HG03280 (cell line): ENCODE data around the gene SLC6A17.

Source experiments
- ATAC-seq: cut with Tn5 transposase; IDR thresholded peaks from one replicate; pipeline ENCODE4 v1.9.1; 2021; ENCODE audit warnings: mild to moderate bottlenecking, moderate library complexity; ENCODE audit not compliant: unreplicated experiment

The SLC6A17 gene

GRCh38 chr1:110150330-110151174 lies at the start of gene SLC6A17:
TSS of gene SLC6A17 (plus strand) at chr1:110150494. CDS start at chr1:110166930, 16,436 bp downstream.
- no peak for ATAC-seq

GRCh38 chr1:110102081-110102480 lies 48.2 kb upstream of the SLC6A17 start:
- ATAC-seq, result no peak

- ATAC-seq, result peak; percentile 55
Measured at GRCh38 chr1:110106013-110106941, 44.0 kb upstream of the SLC6A17 start.

GRCh38 chr1:110107867-110108469 lies 42.3 kb upstream of the SLC6A17 start:
- ATAC-seq, result no peak

GRCh38 chr1:110111081-110111480 lies 39.2 kb upstream of the SLC6A17 start:
- ATAC-seq, result no peak

DNA sequence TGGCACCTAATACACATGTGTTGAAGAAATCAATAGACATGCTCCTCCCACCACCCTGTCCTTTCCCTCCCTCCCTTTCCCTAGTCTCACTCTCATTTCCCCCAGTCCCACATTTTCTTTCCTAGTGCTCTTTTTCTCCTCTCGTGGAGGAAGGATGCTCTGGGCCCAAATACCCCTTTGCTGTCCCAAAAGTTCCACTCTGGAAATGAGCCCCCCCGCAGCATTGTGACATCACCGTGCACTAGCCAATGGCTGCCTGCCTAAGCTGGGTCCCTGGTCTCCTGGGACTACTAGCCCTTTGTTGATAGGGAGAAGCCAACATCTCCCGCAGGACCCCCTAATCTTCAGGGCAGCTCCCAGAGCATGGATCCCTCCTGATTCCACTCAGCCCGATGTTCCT lies 38.2 kb upstream of the SLC6A17 start, which contains the start of gene UBL4B:
TSS of gene UBL4B (plus strand) at position 301 of the 400 bp plus-strand sequence. CDS start at position 393, 92 bp downstream.
- ATAC-seq, result no peak

- no peak for ATAC-seq
Measured at GRCh38 chr1:110112656-110113055, 37.6 kb upstream of the SLC6A17 start.

DNA sequence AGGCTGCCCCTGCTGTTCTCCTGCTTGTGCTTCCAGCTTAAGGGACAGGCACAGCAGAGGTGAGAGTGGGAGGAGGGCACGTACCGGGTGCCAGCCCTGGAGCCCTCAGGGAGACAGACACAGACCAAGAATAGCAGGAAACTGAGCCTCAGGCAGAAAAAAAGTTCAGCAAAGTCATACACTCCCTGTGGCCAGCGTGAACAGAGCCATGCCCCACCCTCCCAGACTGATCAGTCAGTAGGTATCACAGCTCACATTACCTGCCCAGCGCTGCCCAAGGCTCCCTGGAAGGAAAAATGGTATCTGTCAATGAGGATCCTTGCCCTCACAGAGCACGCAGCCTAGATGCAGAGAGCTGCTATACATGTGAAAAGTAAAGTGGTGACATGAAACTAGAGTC lies 36.7 kb upstream of the SLC6A17 start:
- no peak for ATAC-seq

- ATAC-seq, result no peak
Measured at GRCh38 chr1:110114173-110114572, 36.1 kb upstream of the SLC6A17 start.

DNA sequence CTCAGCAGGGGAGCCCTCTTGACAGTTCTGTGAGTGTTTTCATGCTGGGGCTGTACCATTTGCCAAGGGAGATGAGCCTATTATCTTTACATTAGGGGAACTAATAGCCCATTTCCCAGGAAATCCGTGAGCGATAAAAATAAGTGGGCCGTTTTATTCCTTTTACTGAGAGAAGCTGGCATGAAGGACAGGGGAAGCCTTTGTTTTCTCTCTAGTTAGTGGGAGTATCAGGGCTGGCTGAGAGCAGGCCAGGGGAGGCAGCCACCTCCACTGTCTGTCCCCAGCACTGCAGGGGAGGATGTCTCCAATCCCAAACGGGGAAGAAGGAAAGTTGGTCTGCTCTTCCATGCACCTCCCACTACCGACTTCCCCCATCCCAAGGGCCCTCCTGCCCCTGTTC lies 35.5 kb upstream of the SLC6A17 start:
- no peak for ATAC-seq

- ATAC-seq, result no peak
Measured at GRCh38 chr1:110118636-110119396, 31.5 kb upstream of the SLC6A17 start.

DNA sequence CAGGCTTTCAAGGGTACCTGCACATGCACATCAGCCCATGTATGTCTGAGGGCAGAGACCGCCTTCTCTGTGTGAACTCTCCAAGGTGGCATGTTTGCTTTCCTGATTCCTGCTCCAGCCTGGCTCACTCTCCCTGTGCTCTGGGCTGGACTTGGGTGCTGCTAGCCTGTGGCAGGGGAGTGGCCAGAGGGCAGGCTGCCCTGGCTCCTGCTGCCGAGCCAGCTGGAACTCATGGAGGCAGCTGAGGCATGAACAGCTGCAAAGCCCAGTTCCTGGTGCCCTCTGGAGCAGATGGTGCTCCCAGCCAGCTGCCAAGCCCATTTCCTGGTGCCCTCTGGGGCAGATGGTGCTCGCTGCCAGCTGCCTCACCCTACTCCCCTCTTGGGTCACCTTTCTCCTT lies 30.5 kb upstream of the SLC6A17 start:
- no peak for ATAC-seq

DNA sequence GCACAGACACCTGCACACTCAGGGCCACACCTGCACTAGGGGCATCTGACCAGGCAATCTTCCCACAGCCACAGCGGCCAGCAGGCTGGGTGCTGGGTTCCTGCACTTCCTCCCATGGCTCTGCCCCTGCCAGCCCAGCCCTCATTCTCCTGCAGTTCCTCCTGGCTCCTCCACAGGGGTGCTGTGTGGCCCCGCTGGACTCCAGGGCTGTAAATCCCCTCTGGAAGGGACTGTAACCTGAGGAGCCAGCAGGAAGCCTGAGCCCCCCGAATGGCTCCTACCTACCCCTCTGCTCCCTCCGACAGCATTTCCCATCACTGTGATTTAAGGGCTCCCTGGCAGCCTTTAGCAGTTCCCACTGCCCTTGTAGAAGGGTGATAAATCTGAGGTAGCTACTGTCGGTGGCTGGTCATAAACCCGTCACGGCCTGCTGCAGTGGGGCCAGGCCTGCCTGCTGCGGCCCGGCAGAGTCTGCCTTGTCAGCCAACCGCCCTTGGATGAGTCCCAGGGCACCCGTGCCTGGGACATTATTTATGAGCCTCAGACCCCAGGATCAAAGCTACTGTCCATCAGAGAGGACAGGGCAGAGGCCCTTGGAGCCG lies 29.2 kb upstream of the SLC6A17 start:
- no peak for ATAC-seq

- no peak for ATAC-seq
Measured at GRCh38 chr1:110123224-110123623, 27.1 kb upstream of the SLC6A17 start.

DNA sequence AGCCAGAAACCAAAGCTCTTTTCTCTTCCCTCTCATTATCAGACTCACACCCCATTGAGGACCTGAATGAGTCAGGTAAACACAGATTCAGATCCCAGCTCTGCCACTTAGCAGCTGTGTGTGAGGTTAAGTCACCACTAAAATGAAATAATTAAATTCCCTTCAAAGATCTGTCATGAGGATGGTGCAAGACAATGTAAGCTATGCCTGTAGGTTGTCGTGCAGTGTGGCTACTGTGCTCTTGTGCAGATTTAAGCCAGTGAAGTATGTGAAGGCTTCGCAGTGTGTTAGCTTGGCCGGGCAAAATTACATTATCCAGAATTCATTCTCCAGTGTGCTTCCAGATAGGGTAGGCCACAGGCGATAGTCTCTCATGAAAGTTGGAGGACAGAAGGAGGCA lies 24.5 kb upstream of the SLC6A17 start:
- no peak for ATAC-seq

DNA sequence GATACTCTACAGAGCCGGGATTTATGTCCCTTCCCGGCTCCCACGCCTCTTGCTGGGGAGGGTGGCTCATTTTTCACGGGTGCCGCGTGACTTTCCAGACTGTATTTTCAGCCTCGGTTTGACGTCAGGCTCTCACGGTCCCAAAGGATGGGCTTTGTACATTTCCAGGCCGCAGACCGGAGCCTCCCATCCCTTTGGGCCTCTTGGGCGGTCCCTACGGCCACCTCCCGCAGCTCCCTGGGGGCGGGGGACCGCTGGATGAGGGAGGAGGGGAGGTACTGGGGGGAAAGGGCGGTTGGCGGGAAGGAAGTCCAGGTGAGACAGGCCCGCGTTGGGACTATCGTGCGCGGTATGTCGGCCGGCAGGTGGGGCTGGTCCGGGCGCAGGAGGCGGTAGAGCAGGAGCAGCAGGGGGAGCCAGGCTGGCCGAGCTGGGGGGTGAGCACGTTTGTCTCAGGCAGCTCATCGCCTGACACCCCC lies 20.1 kb upstream of the SLC6A17 start:
- ATAC-seq, result no peak

- ATAC-seq, result no peak
Measured at GRCh38 chr1:110130989-110131388, 19.3 kb upstream of the SLC6A17 start.

- no peak for ATAC-seq
Measured at GRCh38 chr1:110132682-110133081, 17.6 kb upstream of the SLC6A17 start.

- no peak for ATAC-seq
Measured at GRCh38 chr1:110133436-110133835, 16.9 kb upstream of the SLC6A17 start.

GRCh38 chr1:110134050-110134595 lies 16.2 kb upstream of the SLC6A17 start:
- no peak for ATAC-seq
